HEK293T (cell line): ENCODE measurements around the gene GLB1L3.

Experiments used
- BHLHE40 ChIP-seq: fragments of 450-650 bp; IDR thresholded peaks from 2 replicates; pipeline ENCODE4 v1.6.1; 2016; ENCODE audit warnings: mild to moderate bottlenecking, moderate library complexity, borderline replicate concordance
- FOXA1 ChIP-seq: fragments of 450-650 bp; IDR thresholded peaks from 2 replicates; pipeline ENCODE4 v1.6.1; 2016; ENCODE audit warnings: mild to moderate bottlenecking
- FOXK2 ChIP-seq: fragments of 450-650 bp; IDR thresholded peaks from 2 replicates; pipeline ENCODE4 v1.6.1; 2016; ENCODE audit warnings: mild to moderate bottlenecking
- FOXM1 ChIP-seq: fragments of 450-650 bp; IDR thresholded peaks from 2 replicates; pipeline ENCODE4 v1.6.1; 2017; ENCODE audit warnings: mild to moderate bottlenecking, borderline replicate concordance
- HDGF ChIP-seq: fragments of 450-650 bp; IDR thresholded peaks from 2 replicates; pipeline ENCODE4 v1.6.1; 2017; ENCODE audit warnings: antibody characterized with exemption, borderline replicate concordance
- L3MBTL2 ChIP-seq: fragments of 450-650 bp; conservative IDR thresholded peaks from 2 replicates; pipeline ENCODE4 v1.6.1; 2016; ENCODE audit warnings: mild to moderate bottlenecking
- SUZ12 ChIP-seq: fragments of 450-650 bp; IDR thresholded peaks from 2 replicates; pipeline ENCODE4 v1.6.1; 2016; ENCODE audit warnings: mild to moderate bottlenecking
- TARDBP ChIP-seq: fragments of 450-650 bp; IDR thresholded peaks from 2 replicates; pipeline ENCODE4 v1.6.1; 2016

DNA sequence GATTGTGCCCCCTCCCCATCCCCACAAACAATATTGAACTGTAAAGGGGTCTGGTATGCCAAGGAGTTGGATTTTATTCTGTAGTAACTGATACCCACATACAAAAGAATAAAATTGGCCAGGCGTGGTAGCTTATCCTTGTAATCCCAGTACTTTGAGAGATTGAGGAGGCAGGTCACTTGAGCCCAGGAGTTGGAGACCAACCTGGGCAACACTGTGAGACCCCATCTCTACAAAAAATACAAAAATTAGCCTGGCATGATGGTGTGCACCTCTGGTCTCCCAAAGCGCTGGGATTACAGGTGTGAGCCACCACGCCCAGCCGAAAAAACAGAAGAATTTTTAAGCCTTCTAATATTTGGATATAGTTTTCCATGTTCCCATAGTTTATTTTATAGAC lies 4.2 kb upstream of the GLB1L3 start:
- TF ChIP-seq L3MBTL2 (no peak), FOXM1 (no peak), FOXK2 (no peak), FOXA1 (no peak), SUZ12 (no peak), HDGF (no peak), TARDBP (no peak), BHLHE40 (no peak)
